ENCODE results near the gene CDKN1C. TPM values are rescaled to one million over a fixed set of nuclear protein-coding genes. Genes with fewer than 3 reads are reported as not detected.

CDKN1C gene
- polyA plus RNA-seq, 3 donors, result 109 to 150 (median 142) TPM

GRCh38 chr11:2867722-2868505 lies 17.7 kb downstream of the CDKN1C start:
- no peak for DNase-seq (ENCODE audit: extremely low read depth in 1 of 11, low read depth in 9 of 11, low spot score in 4 of 11)

DNA sequence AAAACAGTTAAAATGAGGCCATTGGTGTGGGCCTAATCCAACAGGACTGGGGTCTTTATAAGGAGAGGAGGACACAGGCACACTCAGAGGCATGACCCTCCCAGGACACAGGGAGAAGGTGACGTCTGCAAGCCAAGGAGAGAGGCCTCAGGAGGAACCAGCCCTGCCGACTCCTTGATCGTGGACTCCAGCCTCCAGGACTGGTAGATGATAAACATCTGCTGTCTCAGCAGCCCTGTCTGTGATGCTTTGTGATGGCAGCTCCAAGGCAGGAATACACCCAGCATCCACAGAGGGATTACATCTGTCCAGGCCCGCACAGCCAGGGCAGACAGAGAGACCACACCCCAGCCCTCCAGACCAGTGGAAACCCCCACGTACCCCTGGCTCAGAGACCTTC lies 18.4 kb downstream of the CDKN1C start:
- no peak for DNase-seq (ENCODE audit: extremely low read depth in 1 of 11, low read depth in 9 of 11, low spot score in 4 of 11)

GRCh38 chr11:2865922-2866577 lies 19.5 kb downstream of the CDKN1C start:
- DNase-seq (ENCODE audit: extremely low read depth in 1 of 11, low read depth in 9 of 11, low spot score in 4 of 11), result no peak

- DNase-seq (ENCODE audit: extremely low read depth in 1 of 11, low read depth in 9 of 11, low spot score in 4 of 11), result no peak
These were observed 20.7 kb downstream of the CDKN1C start for GRCh38 chr11:2864901-2865300.

- no peak for DNase-seq (ENCODE audit: extremely low read depth in 1 of 11, low read depth in 9 of 11, low spot score in 4 of 11)
These were observed 22.3 kb downstream of the CDKN1C start for GRCh38 chr11:2863276-2863618.

DNA sequence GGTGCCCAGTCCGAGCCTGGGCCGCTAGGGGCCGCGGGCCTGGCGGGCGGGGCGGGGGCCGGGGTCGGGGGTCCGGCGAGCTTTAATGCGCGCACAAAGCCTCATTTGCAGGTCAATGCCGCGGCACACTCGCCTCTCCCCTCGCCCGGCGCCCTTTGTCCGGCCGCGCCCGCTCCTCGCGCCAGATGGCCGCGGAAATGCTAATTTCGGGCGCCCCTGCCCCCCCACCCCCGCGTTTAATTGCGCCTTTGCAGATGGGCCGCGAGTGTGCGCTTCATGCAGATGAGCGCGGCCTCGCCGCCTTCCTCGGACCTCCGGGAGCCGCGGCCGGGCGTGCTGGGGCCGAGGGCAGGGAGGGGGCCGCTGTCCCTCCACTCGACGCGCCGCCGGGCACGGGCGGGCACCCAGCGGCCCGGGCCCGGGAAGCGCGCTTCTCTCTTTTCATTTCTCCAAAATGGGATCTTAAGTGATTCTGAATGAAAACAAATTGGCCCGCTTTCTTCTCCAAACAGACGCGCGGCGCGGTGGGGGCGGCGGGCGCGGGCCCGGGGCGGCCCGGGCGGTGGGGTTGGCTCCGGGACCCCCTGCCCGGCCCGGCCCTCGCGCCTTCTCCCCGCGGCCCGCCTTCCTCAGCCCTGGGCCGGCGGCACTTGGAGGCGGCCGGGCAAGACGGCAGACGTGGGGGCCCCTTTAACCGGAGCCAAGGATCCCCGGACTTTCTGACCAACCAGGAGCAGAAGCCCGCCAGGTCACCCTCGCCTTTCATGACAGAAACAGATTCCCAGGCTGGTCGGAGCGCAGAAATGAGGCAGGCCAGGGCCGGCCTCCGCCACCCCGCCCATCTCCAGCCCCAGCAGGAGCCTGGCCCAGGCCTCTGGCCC lies 22.9 kb downstream of the CDKN1C start:
- no peak for DNase-seq (ENCODE audit: extremely low read depth in 1 of 11, low read depth in 9 of 11, low spot score in 4 of 11)

- no peak for DNase-seq (ENCODE audit: extremely low read depth in 1 of 11, low read depth in 9 of 11, low spot score in 4 of 11)
These were observed 24.9 kb downstream of the CDKN1C start for GRCh38 chr11:2860636-2861035.

DNA sequence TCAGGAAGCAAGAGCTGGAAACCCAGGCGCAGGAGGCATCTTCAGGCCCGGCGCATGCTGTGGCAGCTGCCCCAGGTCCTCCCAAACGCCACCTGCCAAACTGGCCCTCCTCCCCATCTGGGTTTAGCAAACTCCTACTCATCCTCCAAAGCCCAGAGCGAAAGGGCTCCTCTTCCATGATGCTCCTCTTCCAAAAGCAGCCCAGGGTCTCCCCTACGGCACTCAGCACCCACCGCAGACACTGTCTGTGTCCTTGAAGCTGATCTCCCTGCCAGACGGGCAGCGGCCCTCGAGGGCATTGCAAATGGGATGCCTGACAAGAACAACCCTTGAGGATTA lies 25.9 kb downstream of the CDKN1C start:
- DNase-seq (ENCODE audit: extremely low read depth in 1 of 11, low read depth in 9 of 11, low spot score in 4 of 11), result no peak

GRCh38 chr11:2858995-2859698 lies 26.4 kb downstream of the CDKN1C start:
- no peak for DNase-seq (ENCODE audit: extremely low read depth in 1 of 11, low read depth in 9 of 11, low spot score in 4 of 11)

DNA sequence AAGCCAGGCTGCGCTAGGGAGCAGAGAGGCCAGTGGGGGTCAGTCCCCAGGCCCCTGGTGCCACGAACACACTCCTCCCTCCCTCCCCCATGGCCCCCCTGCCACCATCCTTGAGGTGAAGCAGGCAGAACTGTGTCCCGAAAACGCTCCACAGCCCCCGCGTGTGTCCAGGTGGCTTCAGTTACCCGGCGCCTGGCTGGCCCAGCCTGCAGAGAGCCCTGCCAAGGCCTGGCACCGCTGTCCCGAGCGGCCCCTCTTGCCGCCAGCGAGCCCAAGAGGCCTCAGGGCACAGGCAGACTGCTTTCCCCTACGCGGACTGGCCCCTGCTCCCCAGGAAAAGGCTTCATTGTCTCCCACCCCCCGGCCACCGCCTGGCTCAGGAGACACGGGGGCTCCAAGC lies 27.7 kb downstream of the CDKN1C start:
- DNase-seq (ENCODE audit: extremely low read depth in 1 of 11, low read depth in 9 of 11, low spot score in 4 of 11), result no peak

- no peak for DNase-seq (ENCODE audit: extremely low read depth in 1 of 11, low read depth in 9 of 11, low spot score in 4 of 11)
These were observed 28.3 kb downstream of the CDKN1C start for GRCh38 chr11:2857276-2857675.

- no peak for DNase-seq (ENCODE audit: extremely low read depth in 1 of 11, low read depth in 9 of 11, low spot score in 4 of 11)
These were observed 30.4 kb downstream of the CDKN1C start for GRCh38 chr11:2855162-2855561.

GRCh38 chr11:2853997-2854560 lies 31.5 kb downstream of the CDKN1C start:
- DNase-seq (ENCODE audit: extremely low read depth in 1 of 11, low read depth in 9 of 11, low spot score in 4 of 11), result no peak

GRCh38 chr11:2853401-2853800 lies 32.2 kb downstream of the CDKN1C start:
- DNase-seq (ENCODE audit: extremely low read depth in 1 of 11, low read depth in 9 of 11, low spot score in 4 of 11), result no peak

GRCh38 chr11:2849994-2850770 lies 35.4 kb downstream of the CDKN1C start:
- DNase-seq (ENCODE audit: extremely low read depth in 1 of 11, low read depth in 9 of 11, low spot score in 4 of 11), result no peak

GRCh38 chr11:2848497-2848896 lies 37.1 kb downstream of the CDKN1C start:
- DNase-seq (ENCODE audit: extremely low read depth in 1 of 11, low read depth in 9 of 11, low spot score in 4 of 11), result no peak

DNA sequence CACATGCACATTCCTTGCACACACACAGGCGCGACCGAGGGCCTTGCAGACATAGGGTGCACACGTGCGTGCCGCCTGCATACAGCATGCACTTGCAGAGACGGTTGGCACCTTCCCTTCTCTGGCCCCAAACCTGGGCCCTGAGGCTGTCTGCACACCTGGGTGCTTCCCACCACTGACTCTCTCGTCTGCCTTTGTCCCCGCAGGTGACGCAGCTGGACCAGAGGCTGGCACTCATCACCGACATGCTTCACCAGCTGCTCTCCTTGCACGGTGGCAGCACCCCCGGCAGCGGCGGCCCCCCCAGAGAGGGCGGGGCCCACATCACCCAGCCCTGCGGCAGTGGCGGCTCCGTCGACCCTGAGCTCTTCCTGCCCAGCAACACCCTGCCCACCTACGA lies 38.0 kb downstream of the CDKN1C start:
- DNase-seq (ENCODE audit: extremely low read depth in 1 of 11, low read depth in 9 of 11, low spot score in 4 of 11), result no peak

DNA sequence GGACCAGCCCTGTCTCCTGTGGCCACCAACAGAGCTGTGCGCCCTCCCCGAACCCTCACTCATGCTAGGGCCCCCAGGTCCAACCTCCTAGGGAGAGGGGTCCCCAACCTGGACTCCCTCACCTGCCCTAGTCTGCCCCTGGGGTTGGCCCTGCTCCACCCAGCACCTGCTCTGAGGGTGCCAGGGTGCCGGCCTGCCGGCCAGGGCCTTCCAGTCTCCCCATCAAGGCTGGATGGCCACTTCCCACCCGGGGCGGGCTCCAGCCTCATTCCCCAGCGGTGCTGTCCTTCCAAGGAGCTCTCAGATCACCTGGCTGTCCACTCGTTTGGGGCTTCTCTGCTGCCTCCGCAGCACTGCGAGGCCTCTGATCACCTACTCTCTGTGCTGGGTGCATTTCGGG lies 39.1 kb downstream of the CDKN1C start:
- no peak for DNase-seq (ENCODE audit: extremely low read depth in 1 of 11, low read depth in 9 of 11, low spot score in 4 of 11)
